ENCODE results near the gene TPX2.
A peak's percentile ranks its signal among the peaks of the same experiment; 100 is the strongest.

TPX2 gene

GRCh38 chr20:31833931-31834521 is 94.9 kb downstream of the TPX2 start:
- DNase-seq = no peak

GRCh38 chr20:31835554-31835953 is 96.5 kb downstream of the TPX2 start:
- no peak for DNase-seq

GRCh38 chr20:31835977-31836852 is 97.1 kb downstream of the TPX2 start:
- peak in 1 of 5 experiments; percentile 43 for DNase-seq

- DNase-seq = no peak
Measured at GRCh38 chr20:31836853-31837608, 97.9 kb downstream of the TPX2 start.

- DNase-seq = no peak
Measured at GRCh38 chr20:31837896-31838397, 98.9 kb downstream of the TPX2 start.

GRCh38 chr20:31838646-31839292 is 99.7 kb downstream of the TPX2 start:
- DNase-seq = no peak

- no peak for DNase-seq
Measured at GRCh38 chr20:31839782-31840487, 100.8 kb downstream of the TPX2 start.

- DNase-seq = no peak
Measured at GRCh38 chr20:31840906-31841816, 102.1 kb downstream of the TPX2 start.

- no peak for DNase-seq
Measured at GRCh38 chr20:31841928-31842327, 102.8 kb downstream of the TPX2 start.

GRCh38 chr20:31842471-31843157 is 103.5 kb downstream of the TPX2 start:
- DNase-seq = no peak

GRCh38 chr20:31843288-31843687 is 104.2 kb downstream of the TPX2 start:
- DNase-seq = no peak

- no peak for DNase-seq
Measured at GRCh38 chr20:31843881-31844280, 104.8 kb downstream of the TPX2 start.

- no peak for DNase-seq
Measured at GRCh38 chr20:31844737-31845299, 105.7 kb downstream of the TPX2 start.

- DNase-seq = no peak
Measured at GRCh38 chr20:31845300-31845863, 106.3 kb downstream of the TPX2 start, which contains the start of gene FOXS1. TSS of gene FOXS1 (minus strand) at chr20:31845604. CDS start at chr20:31845542, 62 bp downstream.

GRCh38 chr20:31846793-31847138 is 107.7 kb downstream of the TPX2 start:
- no peak for DNase-seq

GRCh38 chr20:31848088-31848999 is 109.3 kb downstream of the TPX2 start:
- DNase-seq = no peak

- DNase-seq = no peak
Measured at GRCh38 chr20:31849306-31849930, 110.3 kb downstream of the TPX2 start.

All from T-helper 2 cell (primary cell).